ENCODE measurements around the gene TBXAS1.

TBXAS1 gene

GRCh38 chr7:139950881-139951525 lies 121.9 kb downstream of the TBXAS1 start:
- no peak for DNase-seq

GRCh38 chr7:139953229-139953628 lies 124.2 kb downstream of the TBXAS1 start:
- DNase-seq, result no peak

DNA sequence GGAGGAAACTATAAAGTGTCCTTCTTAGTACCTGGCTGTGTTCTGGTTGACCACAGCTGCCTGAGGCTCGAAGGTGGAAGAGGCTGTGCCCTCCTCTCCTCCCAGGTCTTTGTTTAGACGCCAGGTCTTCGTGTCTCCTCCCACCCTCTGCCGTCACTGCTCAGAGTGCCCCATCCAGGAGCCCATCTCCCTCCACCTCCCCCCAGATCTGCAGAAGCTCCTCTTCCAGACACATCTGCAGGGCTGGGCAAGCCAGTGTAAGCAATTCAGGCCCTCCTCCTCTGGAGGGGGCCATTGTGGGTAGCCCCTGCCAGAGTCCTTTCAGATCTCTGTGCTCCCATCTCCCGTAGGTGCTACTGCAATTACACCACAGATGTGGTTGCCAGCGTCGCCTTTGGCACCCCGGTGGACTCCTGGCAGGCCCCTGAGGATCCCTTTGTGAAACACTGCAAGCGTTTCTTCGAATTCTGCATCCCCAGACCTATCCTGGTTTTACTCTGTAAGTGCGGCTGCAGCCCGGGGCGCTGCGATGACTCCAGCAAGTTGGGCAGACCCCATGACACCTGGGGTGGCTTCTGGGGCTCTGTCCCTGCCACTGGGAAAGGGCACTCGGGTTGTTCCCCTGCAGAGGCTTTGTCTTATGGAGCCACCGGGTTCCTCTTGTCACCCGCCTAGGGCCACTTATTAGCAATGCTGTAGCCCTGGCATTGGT lies 126.2 kb downstream of the TBXAS1 start:
- no peak for DNase-seq

- no peak for DNase-seq
Measured at GRCh38 chr7:139958599-139959284, 129.7 kb downstream of the TBXAS1 start.

GRCh38 chr7:139959285-139959628 lies 130.2 kb downstream of the TBXAS1 start:
- no peak for DNase-seq

DNA sequence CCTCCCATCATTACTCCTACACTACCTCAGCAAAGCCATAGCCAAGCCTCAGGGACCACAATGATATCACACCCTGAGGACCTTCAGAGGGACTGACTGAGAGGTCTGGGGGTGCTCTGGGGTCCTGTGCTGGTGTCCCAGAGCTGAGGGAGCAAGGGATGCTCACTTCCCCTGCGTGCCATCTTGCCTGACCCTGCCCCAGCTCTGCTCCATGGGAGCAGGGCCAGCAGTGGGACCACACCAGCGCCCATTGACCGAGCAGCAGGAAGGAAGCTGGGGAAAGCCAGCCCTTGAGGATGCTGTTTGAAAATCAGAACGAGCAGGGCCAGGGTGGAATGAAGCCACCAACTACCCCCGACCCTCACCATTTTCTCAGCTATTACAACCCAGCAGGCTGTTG lies 130.7 kb downstream of the TBXAS1 start:
- no peak for DNase-seq

GRCh38 chr7:139960157-139960556 lies 131.1 kb downstream of the TBXAS1 start:
- DNase-seq, result no peak

DNA sequence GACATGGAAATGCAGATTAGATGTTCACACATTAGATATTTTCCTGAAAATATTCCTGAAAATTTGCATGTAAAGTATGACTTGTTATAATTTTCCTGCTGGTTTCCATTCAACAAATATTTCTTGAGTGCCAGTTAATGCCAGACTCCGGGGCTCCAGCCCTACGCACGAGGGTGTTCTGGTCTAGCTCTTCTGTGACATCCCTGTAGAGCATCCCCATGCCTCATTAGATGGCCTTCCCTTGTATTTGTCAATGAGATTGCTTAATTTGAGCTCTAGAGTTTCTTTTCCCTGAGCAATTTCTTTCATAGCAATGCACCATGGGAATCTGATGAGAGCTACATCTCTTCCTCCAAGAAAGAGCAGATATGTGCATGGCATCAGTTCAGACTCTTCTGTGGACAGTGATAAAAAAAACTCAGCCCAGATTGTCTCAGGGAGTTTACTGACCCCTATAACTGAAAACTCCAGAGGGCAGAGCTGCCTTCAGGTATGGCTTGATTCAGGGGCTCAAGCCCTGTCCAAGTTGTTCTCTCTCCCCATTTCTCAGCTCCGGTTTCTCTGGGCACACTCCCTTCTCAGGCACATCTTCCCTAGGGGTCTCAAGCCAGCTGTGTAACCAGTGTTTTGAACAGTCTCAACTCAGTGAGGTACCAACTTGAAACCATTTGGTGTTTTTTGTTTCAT lies 137.0 kb downstream of the TBXAS1 start:
- no peak for DNase-seq

GRCh38 chr7:139966949-139967348 lies 137.9 kb downstream of the TBXAS1 start:
- DNase-seq, result no peak

- DNase-seq, result no peak
Measured at GRCh38 chr7:139968931-139969330, 139.9 kb downstream of the TBXAS1 start.

DNA sequence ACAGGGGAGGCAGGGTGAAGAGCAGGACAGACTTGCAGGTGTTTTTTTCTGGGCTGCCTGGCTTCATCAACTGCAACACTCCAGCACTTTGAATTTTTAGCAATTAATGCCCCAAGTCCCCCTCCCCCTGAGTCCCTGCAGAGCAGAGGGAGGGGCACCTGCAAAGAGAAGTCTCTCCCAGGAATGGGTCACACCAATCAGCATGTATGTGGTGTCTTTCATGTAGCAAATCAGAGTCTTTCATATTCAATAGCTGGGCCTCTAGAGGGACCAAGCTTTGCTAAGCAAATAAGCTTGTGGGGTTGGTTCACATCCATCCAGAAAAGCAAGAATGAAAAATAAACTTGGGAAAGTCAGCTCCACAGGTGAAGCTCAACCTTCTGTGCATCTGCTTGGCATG lies 143.0 kb downstream of the TBXAS1 start:
- no peak for DNase-seq

DNA sequence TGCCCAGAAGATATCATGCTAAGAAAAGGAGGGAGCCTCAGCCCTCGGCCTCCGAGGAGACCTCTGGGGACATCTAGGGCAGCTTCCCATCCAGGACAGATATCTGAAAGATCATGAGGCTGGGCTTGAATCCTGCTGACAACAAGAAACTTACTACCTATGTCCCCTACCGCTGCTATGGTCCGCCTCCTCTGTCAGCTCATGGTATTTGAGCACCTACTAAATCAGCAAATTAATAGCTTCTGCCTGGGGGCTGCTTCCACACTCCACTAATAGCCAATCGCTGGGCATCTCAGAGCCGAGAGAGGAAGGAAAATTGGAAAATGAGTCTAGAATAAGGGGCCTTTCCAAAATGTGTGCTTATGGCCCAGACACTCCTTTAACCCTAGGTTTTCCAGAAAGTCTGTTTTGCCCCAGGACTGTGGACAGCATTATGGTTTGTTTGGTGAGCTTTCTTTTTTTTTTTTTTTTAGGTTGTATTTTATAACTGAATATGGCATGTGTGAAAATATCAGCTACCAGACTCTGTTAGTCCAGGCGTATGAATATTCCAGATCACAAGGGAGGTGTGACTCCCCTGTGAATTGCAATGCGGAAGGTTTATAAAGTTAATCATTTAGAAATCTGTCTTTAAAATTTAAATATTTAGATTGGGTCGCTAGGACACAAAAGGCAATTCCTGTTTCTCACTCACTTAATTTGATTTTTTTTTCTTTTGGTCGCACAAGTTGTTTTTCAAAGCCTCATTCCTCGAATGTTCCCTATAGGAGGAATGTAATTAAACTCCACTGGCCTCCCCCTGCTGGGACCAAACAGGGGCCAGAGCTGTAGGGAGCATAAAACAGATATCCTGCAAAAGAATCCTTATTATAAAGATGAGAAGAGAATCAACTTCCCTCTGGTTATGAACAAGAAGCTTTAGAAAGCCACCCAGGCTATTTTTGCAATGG lies 144.3 kb downstream of the TBXAS1 start:
- no peak for DNase-seq

GRCh38 chr7:139974179-139974811 lies 145.2 kb downstream of the TBXAS1 start:
- DNase-seq, result no peak

GRCh38 chr7:139976055-139976837 lies 147.2 kb downstream of the TBXAS1 start:
- no peak for DNase-seq

- no peak for DNase-seq
Measured at GRCh38 chr7:139976838-139977656, 148.0 kb downstream of the TBXAS1 start.

DNA sequence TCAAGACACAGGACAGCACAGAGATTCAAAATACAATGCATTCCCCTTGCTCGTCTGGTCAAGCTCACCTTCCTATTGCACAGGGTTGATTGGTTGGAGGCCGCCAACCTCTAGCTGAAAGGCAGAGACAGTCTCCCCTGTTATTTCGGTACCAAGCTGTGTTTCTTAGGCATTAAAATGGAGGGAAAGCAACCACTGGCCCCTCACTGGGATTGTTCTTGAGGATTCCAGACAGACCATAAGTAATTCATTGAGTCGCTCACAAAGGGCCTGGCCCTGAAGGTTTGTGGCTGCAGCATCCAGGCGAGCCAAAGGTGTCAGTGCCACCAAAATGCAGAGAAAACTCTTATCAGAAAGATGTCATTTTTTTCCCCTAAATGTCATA lies 152.4 kb downstream of the TBXAS1 start:
- DNase-seq, result no peak

GRCh38 chr7:139982927-139983920 lies 154.2 kb downstream of the TBXAS1 start:
- no peak for DNase-seq

DNA sequence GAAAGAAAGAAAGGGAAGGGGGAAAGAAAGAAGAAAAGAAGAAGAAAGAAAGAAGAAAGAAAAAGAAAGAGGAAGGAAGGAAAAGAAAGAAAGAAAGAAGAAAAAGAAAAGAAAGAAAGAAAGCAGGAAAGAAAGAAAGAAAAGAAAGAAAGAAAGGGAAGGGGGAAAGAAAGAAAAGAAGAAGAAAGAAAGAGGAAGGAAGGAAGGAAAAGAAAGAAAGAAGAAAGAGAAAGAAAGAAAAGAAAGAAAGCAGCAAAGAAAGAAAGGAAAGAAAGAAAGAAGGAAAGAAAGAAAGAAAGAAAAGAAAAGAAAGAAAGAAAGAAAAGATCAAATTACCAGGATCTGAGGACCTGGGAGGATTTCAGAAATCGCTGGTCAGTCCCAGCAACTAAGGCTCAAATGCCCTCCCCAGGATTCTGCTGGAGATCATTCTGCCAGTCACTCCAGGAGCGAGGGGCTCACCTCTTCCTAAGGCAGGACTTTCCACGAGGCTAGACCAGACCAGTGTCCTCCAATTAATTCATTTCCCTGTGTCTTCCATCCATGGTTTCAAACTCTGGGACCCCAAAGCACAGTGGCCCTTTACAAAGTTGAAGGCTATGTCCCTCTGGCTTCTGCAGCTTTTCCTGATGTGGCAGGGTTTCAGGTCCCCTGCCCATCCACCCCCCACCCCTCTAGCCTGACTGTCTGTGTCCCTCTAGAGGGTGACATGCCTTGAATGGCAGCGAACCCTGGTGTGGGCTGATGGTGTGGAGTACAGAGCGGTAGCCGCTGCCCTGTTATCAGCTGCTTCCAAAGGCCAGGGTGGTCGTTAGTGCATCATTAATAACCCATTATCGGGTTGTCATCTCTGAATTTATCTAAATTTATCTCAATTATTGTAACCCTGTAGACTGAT lies 155.8 kb downstream of the TBXAS1 start:
- no peak for DNase-seq

Measured in KG1 (cell line).